PC-3 (cell line): ENCODE data around the gene ACOT6.

Experiments
- CTCF ChIP-seq: fragments of 300-600 bp; sonication (generic); conservative IDR thresholded peaks from 2 replicates; pipeline ENCODE4 v1.5.1; 2017; ENCODE audit warnings: antibody characterized with exemption, low read depth, mild to moderate bottlenecking, low read length
- EZH2 ChIP-seq: fragments of 300-600 bp; sonication (generic); IDR thresholded peaks from one replicate; pipeline ENCODE4 v1.6.1; 2017; ENCODE audit warnings: antibody characterized with exemption, mild to moderate bottlenecking, low read length; ENCODE audit not compliant: unreplicated experiment

GRCh38 chr14:73620268-73620667 is 8.0 kb downstream of the ACOT6 start:
- no peak for TF ChIP-seq CTCF
- TF ChIP-seq EZH2: no peak
